ENCODE measurements around the gene RIOX2.
A peak's percentile ranks its signal among the peaks of the same experiment; 100 is the strongest.

The RIOX2 gene

DNA sequence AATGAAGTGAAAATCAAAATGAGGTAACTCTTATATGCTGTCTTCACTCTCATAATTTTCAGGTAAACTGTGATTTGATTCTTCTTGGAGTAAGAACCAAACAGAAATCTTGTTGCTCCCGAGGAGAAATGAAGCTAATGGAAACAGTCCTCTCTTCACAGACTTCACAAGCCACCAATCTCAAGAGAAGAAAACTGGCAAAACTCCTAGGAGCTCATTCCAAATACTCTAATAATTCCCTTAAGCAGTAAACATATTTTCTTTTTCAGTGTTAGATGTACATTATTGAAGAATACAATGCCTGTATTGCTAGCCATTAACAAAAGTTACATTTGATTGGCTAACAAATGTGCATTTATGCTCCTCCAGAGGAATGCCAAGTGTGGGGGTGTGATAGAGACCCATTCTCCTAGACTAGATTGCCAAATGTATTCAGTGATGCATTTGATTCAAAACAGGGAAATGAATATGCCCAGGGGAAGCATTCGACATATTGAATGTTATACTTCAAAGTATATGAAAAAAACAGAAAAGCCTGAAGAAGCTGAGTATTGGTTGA, 11.8 kb upstream of the RIOX2 start:
- Histone ChIP-seq H4K20me1 (ENCODE audit: insufficient read depth, low read length) (no peaks in the 10 kb centered on the region), H3K4me3 (ENCODE audit: low read length) (no peak overlapping the region), H3K79me2 (ENCODE audit: low read length) (no peaks in the 10 kb centered on the region), H3K9ac (ENCODE audit: low read length) (no peak overlapping the region), H2AFZ (ENCODE audit: low read length) (no peak overlapping the region), H3K9me2 (replicated peaks; ENCODE audit: insufficient read depth, low read length) (no peaks in the 10 kb centered on the region), H3K36me3 (replicated peaks; ENCODE audit: insufficient read depth, low read length) (no peaks in the 10 kb centered on the region), H3F3A (ENCODE audit: insufficient read depth, low read length) (0 out of 2 replicates have a peak, but pooled peaks cover 5% of the 10 kb centered on the region), H3K4me2 (ENCODE audit: low read depth, low read length) (no peak overlapping the region), H3K9me3 (replicated peaks; ENCODE audit: insufficient read depth, low read length) (no peaks in the 10 kb centered on the region), H3K4me1 (ENCODE audit: low read length) (peaks cover 21% of the 10 kb centered on the region), H3K27ac (ENCODE audit: low read length) (no peak overlapping the region), H3K27me3 (replicated peaks; ENCODE audit: insufficient read depth, low read length) (no peaks in the 10 kb centered on the region)
- TF ChIP-seq EZH2 (optimal IDR thresholded peaks at IDR 0.05; ENCODE audit: low read depth, low read length) (no peak), EZH2phosphoT487 (IDR thresholded peaks at IDR 0.05; ENCODE audit: low read length) (no peak), CTCF (IDR thresholded peaks at IDR 0.05; ENCODE audit: low read length) (no peak)
- no peak for DNase-seq

DNA sequence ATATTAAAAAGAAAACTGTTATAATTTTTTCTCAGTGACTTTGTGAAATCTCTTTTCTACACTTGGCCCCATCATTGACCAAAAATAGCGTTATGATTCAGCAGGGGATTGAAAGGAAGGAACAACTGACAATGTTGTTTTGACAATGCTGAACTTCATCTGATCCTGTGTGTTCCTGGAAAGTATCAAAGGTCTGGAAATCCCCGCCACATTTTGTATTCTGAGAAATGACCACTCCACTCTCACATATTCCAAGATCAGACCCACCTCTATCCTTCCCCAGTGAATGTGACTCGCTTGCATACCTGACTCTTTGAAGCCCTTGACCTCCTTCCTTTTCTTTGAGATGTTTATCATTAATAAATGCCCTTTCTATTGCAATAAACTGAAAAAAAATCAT, 9.7 kb upstream of the RIOX2 start:
- Histone ChIP-seq H3K27ac (ENCODE audit: low read length) (peak overlapping the region; percentile 30; the same call in 1 of the 2 replicates), H3K9me3 (replicated peaks; ENCODE audit: insufficient read depth, low read length) (no peaks in the 10 kb centered on the region), H3K9me2 (replicated peaks; ENCODE audit: insufficient read depth, low read length) (no peaks in the 10 kb centered on the region), H2AFZ (ENCODE audit: low read length) (no peak overlapping the region; the same call in 1 of the 2 replicates), H3K79me2 (ENCODE audit: low read length) (no peaks in the 10 kb centered on the region), H3K4me1 (ENCODE audit: low read length) (peaks cover 21% of the 10 kb centered on the region), H3F3A (ENCODE audit: insufficient read depth, low read length) (0 out of 2 replicates have a peak, but pooled peaks cover 5% of the 10 kb centered on the region), H3K36me3 (replicated peaks; ENCODE audit: insufficient read depth, low read length) (no peaks in the 10 kb centered on the region), H3K27me3 (replicated peaks; ENCODE audit: insufficient read depth, low read length) (no peaks in the 10 kb centered on the region), H3K4me3 (ENCODE audit: low read length) (no peak overlapping the region), H3K9ac (ENCODE audit: low read length) (no peak overlapping the region), H3K4me2 (ENCODE audit: low read depth, low read length) (peak overlapping the region; percentile 46), H4K20me1 (ENCODE audit: insufficient read depth, low read length) (no peaks in the 10 kb centered on the region)
- DNase-seq, result peak; percentile 55
- TF ChIP-seq CTCF (IDR thresholded peaks at IDR 0.05; ENCODE audit: low read length) (no peak), EZH2 (optimal IDR thresholded peaks at IDR 0.05; ENCODE audit: low read depth, low read length) (no peak), EZH2phosphoT487 (IDR thresholded peaks at IDR 0.05; ENCODE audit: low read length) (no peak)

- Histone ChIP-seq H2AFZ (ENCODE audit: low read length) (no peak overlapping the region), H3K79me2 (ENCODE audit: low read length) (no peaks in the 10 kb centered on the region), H3K27ac (ENCODE audit: low read length) (no peak overlapping the region), H3K9me3 (replicated peaks; ENCODE audit: insufficient read depth, low read length) (no peaks in the 10 kb centered on the region), H3F3A (ENCODE audit: insufficient read depth, low read length) (peaks cover 15% of the 10 kb centered on the region), H3K36me3 (replicated peaks; ENCODE audit: insufficient read depth, low read length) (no peaks in the 10 kb centered on the region), H3K9me2 (replicated peaks; ENCODE audit: insufficient read depth, low read length) (no peaks in the 10 kb centered on the region), H3K9ac (ENCODE audit: low read length) (no peak overlapping the region), H3K27me3 (replicated peaks; ENCODE audit: insufficient read depth, low read length) (no peaks in the 10 kb centered on the region), H3K4me3 (ENCODE audit: low read length) (no peak overlapping the region), H3K4me2 (ENCODE audit: low read depth, low read length) (no peak overlapping the region), H3K4me1 (ENCODE audit: low read length) (peaks cover 32% of the 10 kb centered on the region), H4K20me1 (ENCODE audit: insufficient read depth, low read length) (no peaks in the 10 kb centered on the region)
- no peak for TF ChIP-seq CTCF (IDR thresholded peaks at IDR 0.05; ENCODE audit: low read length)
- DNase-seq, result no peak
Measured at GRCh38 chr3:97979610-97980009, 7.4 kb upstream of the RIOX2 start.
